Endothelial cell of umbilical vein (primary cell): ENCODE measurements around the gene PPP1R11. TPM values are rescaled to one million over a fixed set of nuclear protein-coding genes. Genes with fewer than 3 reads are reported as not detected.

Source experiments
- BruUV-seq: library from RNA; stranded (reverse); fragments of 400-500 nt; replicated peaks from 2 replicates; lab custom pipeline; 2021; lab: Mats Ljungman, UMichigan
- CTCF ChIA-PET: fragments of 300-600, 350-600 bp; sonication (Branson Sonifier 250); formaldehyde crosslinking; loops from one replicate; lab custom pipeline; 2021; ENCODE audit warnings: antibody characterized with exemption, inconsistent platforms; lab: Charles Lee
- POLR2A ChIA-PET: fragments of 300-600, 350-600 bp; sonication (Branson Sonifier 250); formaldehyde crosslinking; loops from one replicate; lab custom pipeline; 2021; ENCODE audit warnings: antibody characterized with exemption, inconsistent platforms; lab: Charles Lee
- DNase-seq: peaks from one replicate; pipeline ENCODE4 v3.0.0-alpha.2; 2011; ENCODE audit warnings: low read depth, low spot score
- FAIRE-seq: peaks from 2 replicates; lab custom pipeline; 2011; peaks lifted over from hg19 to GRCh38; lab: Jason Lieb, UNC
- H2AFZ ChIP-seq: 2 replicates; pipeline ENCODE4 v1.6.0; 2012; ENCODE audit warnings: low read depth, low read length, control low read depth, inconsistent platforms
- H3K27ac ChIP-seq: 2 replicates; pipeline ENCODE4 v1.5.1; 2011; ENCODE audit warnings: low read depth, mild to moderate bottlenecking, control low read depth, low read length, moderate library complexity; ENCODE audit not compliant: insufficient read depth
- H3K27me3 ChIP-seq, 2 experiments: 2 replicates each; pipeline versions ENCODE4 v1.6.0 to v1.6.1; 2011; ENCODE audit warnings: low read length in 2 of 2, mixed read lengths in 1 of 2; ENCODE audit not compliant: control insufficient read depth in 2 of 2, insufficient read depth in 2 of 2
- H3K36me3 ChIP-seq, 2 experiments: 2 replicates in 1 of 2; 3 replicates in 1 of 2; pipeline ENCODE4 v1.5.1; 2011; ENCODE audit warnings: low read length in 2 of 2, mild to moderate bottlenecking in 1 of 2, moderate library complexity in 1 of 2; ENCODE audit not compliant: control insufficient read depth in 2 of 2, insufficient read depth in 2 of 2; ENCODE audit errors: extremely low read depth in 1 of 2
- H3K4me1 ChIP-seq: 3 replicates; pipeline ENCODE4 v1.5.1; 2011; ENCODE audit warnings: mild to moderate bottlenecking, low read length; ENCODE audit not compliant: control insufficient read depth, insufficient read depth; ENCODE audit errors: extremely low read depth
- H3K4me2 ChIP-seq: 2 replicates; pipeline ENCODE4 v1.6.1; 2011; ENCODE audit warnings: low read length, control low read depth, mixed read lengths; ENCODE audit not compliant: insufficient read depth
- H3K4me3 ChIP-seq, 3 experiments: fragments of 200-600 bp in 1 of 3; sonication (generic), shearing (Covaris generic) in 1 of 3; replicated peaks in 1 of 3; 2 replicates each; pipeline ENCODE4 v1.5.1; 2011 to 2016; ENCODE audit warnings: control low read depth in 3 of 3, low read length in 3 of 3, mild to moderate bottlenecking in 2 of 3, inconsistent platforms in 1 of 3, low read depth in 1 of 3, moderate library complexity in 1 of 3; ENCODE audit not compliant: insufficient read depth in 1 of 3
- H3K79me2 ChIP-seq: 2 replicates; pipeline ENCODE4 v1.6.0; 2012; ENCODE audit warnings: low read length, inconsistent platforms; ENCODE audit not compliant: control insufficient read depth, insufficient read depth
- H3K9ac ChIP-seq: replicated peaks from 2 replicates; pipeline ENCODE3; 2011; ENCODE audit warnings: low read length, control low read depth; ENCODE audit not compliant: insufficient read depth; ENCODE audit errors: extremely low read depth
- H3K9me1 ChIP-seq: replicated peaks from 3 replicates; pipeline ENCODE4 v1.6.0; 2011; ENCODE audit warnings: mild to moderate bottlenecking, low read length; ENCODE audit not compliant: control insufficient read depth, insufficient read depth; ENCODE audit errors: extremely low read depth
- H3K9me3 ChIP-seq: replicated peaks from 2 replicates; pipeline ENCODE4 v1.5.1; 2012; ENCODE audit warnings: low read length, inconsistent platforms; ENCODE audit not compliant: control insufficient read depth, insufficient read depth
- H4K20me1 ChIP-seq: replicated peaks from 2 replicates; pipeline ENCODE3; 2011; ENCODE audit warnings: mild to moderate bottlenecking, low read length; ENCODE audit not compliant: control insufficient read depth, insufficient read depth; ENCODE audit errors: extremely low read depth
- CTCF ChIP-seq, 2 donors: IDR thresholded peaks; 1 replicate in 1 of 2; 2 replicates in 1 of 2; pipeline ENCODE4 v1.5.1; 2011; ENCODE audit warnings: low read length in 2 of 2, mild to moderate bottlenecking in 2 of 2, moderate library complexity in 2 of 2, control low read depth in 1 of 2, inconsistent platforms in 1 of 2, low read depth in 1 of 2; ENCODE audit not compliant: insufficient read depth in 1 of 2; ENCODE audit errors: extremely low read depth in 1 of 2
- EZH2 ChIP-seq: IDR thresholded peaks from 2 replicates; pipeline ENCODE4 v1.6.1; 2012; ENCODE audit warnings: borderline replicate concordance, low read depth, mild to moderate bottlenecking, moderate library complexity, low read length, inconsistent platforms; ENCODE audit not compliant: severe bottlenecking
- FOS ChIP-seq: IDR thresholded peaks from 2 replicates; pipeline ENCODE4 v1.6.1; 2011; ENCODE audit warnings: mild to moderate bottlenecking, low read length, moderate library complexity, borderline replicate concordance; ENCODE audit not compliant: insufficient read depth
- GATA2 ChIP-seq: IDR thresholded peaks from 2 replicates; pipeline ENCODE4 v1.7.0; 2011; ENCODE audit warnings: low read depth, mild to moderate bottlenecking, moderate library complexity, mixed read lengths, low read length; ENCODE audit not compliant: insufficient read length, insufficient read depth
- JUN ChIP-seq: IDR thresholded peaks from 2 replicates; pipeline ENCODE4 v1.6.1; 2011; ENCODE audit warnings: borderline replicate concordance, low read depth; ENCODE audit not compliant: insufficient read length, insufficient read depth
- MAX ChIP-seq: IDR thresholded peaks from 2 replicates; pipeline ENCODE4 v1.6.1; 2011; ENCODE audit not compliant: insufficient read depth, insufficient read length
- MYC ChIP-seq: IDR thresholded peaks from one replicate; pipeline ENCODE4 v1.6.1; 2011; ENCODE audit warnings: mild to moderate bottlenecking, low read depth, low read length
- POLR2A ChIP-seq: IDR thresholded peaks from 2 replicates; pipeline ENCODE4 v1.6.1; 2012; ENCODE audit warnings: low read depth, mild to moderate bottlenecking, control low read depth, low read length
- POLR2AphosphoS5 ChIP-seq: IDR thresholded peaks from 2 replicates; pipeline ENCODE4 v1.6.1; 2012; ENCODE audit warnings: low read depth, mild to moderate bottlenecking, control low read depth, low read length, moderate library complexity; ENCODE audit not compliant: insufficient read depth
- dilution Hi-C: fragments of 300-500 bp; cut with MboI; formaldehyde crosslinking; loops from one replicate; pipeline ENCODE4 v1.15.0; 2019; ENCODE audit warnings: low sequenced_read_pairs; ENCODE audit not compliant: extremely low pct_ligation_motif_present
- intact Hi-C: fragments of 100-400 bp; cut with micrococcal nuclease; formaldehyde crosslinking; loops from one replicate; pipeline ENCODE4 v1.10.0; 2022
- polyA plus RNA-seq, 4 experiments: library from polyadenylated mRNA; depleted of rRNA in 3 of 4; stranded (reverse) in 3 of 4; unstranded in 1 of 4; fragments of >200 nt; gene quantifications; 2 replicates each; pipeline versions ENCODE4 v1.2.1 to v1.2.3, GENCODE V29; 2011 to 2012; ENCODE audit warnings: missing spikeins in 1 of 4
- total RNA-seq: library from RNA; stranded (reverse); gene quantifications from 2 replicates; pipeline ENCODE4 v1.2.3, GENCODE V29; 2021

The PPP1R11 gene
- total and polyA plus RNA-seq, 2 donors (not counting 3 experiments of a cell fraction or from before 2014, with no cell fraction given): 32.4 to 44.1 TPM

- dilution Hi-C loops (no loop called here), intact Hi-C loops (no loop called here)
- Histone ChIP-seq H4K20me1 (no peaks in the 10 kb centered on the region), H3K9me1 (no peaks in the 10 kb centered on the region), H3K27ac (no peak overlapping the region), H3K27me3 (no peaks in the 10 kb centered on the region), H3K79me2 (no peaks in the 10 kb centered on the region), H3K9me3 (no peaks in the 10 kb centered on the region), H3K36me3 (no peaks in the 10 kb centered on the region), H3K9ac (no peak overlapping the region), H2AFZ (no peak overlapping the region), H3K4me2 (no peak overlapping the region), H3K4me1 (no peaks in the 10 kb centered on the region), H3K4me3 (no peak overlapping the region)
- TF ChIP-seq CTCF (IDR thresholded peaks at IDR 0.05; ENCODE audit: extremely low read depth in 1 of 2, insufficient read depth in 1 of 2, low read depth in 1 of 2, low read length in 2 of 2): peak; percentile 48 to 60
- TF ChIP-seq JUN: no peak
- DNase-seq: peak; percentile 13
- peak; percentile 84 for FAIRE-seq
- ChIA-PET CTCF (interaction anchor here (0.6 to 3.7 kb wide), 7 partner anchors 13 to 1665 kb away, joined by 3 to 21 read pairs (median 3); no protein-coding TSS in a partner anchor), POLR2A (no interaction called here)
- BruUV-seq: no TSS peak
These were observed 29.7 kb upstream of the PPP1R11 start for GRCh38 chr6:30037182-30037788.

GRCh38 chr6:30041221-30041620 lies 25.8 kb upstream of the PPP1R11 start:
- TF ChIP-seq JUN (no peak), CTCF (IDR thresholded peaks at IDR 0.05; ENCODE audit: extremely low read depth in 1 of 2, insufficient read depth in 1 of 2, low read depth in 1 of 2, low read length in 2 of 2) (no peak), EZH2 (no peak), MYC (no peak), MAX (no peak), POLR2AphosphoS5 (no peak), FOS (no peak), GATA2 (no peak), POLR2A (no peak)
- Histone ChIP-seq H3K9me1 (no peaks in the 10 kb centered on the region), H3K9ac (no peak overlapping the region), H3K36me3 (no peaks in the 10 kb centered on the region), H3K4me2 (no peak overlapping the region), H3K27me3 (no peaks in the 10 kb centered on the region), H2AFZ (no peak overlapping the region), H3K27ac (no peak overlapping the region), H3K79me2 (no peaks in the 10 kb centered on the region), H3K9me3 (no peaks in the 10 kb centered on the region), H4K20me1 (no peaks in the 10 kb centered on the region), H3K4me3 (no peak overlapping the region), H3K4me1 (no peaks in the 10 kb centered on the region)
- POLR2A ChIA-PET: no interaction called here
- DNase-seq (no peak), FAIRE-seq (peak; percentile 53)
- intact Hi-C loops (no loop called here), dilution Hi-C loops (no loop called here)
- CTCF ChIA-PET: no interaction called here
- BruUV-seq: no TSS peak
